CD8-positive, alpha-beta memory T cell (primary cell): ENCODE measurements around the gene MAP1B. TPM values are rescaled to one million over a fixed set of nuclear protein-coding genes. Genes with fewer than 3 reads are reported as not detected.

Source experiments
- CTCF ChIA-PET: fragments of 350-600 bp; sonication (Branson Sonifier 250); formaldehyde crosslinking; loops from one replicate; lab custom pipeline; 2021; ENCODE audit warnings: antibody characterized with exemption; lab: Charles Lee
- POLR2A ChIA-PET: fragments of 350-600 bp; sonication (Branson Sonifier 250); formaldehyde crosslinking; loops from one replicate; lab custom pipeline; 2021; ENCODE audit warnings: antibody characterized with exemption; lab: Charles Lee
- DNase-seq, 5 donors: peaks; one replicate each; pipeline versions ENCODE4 v3.0.0 to v3.0.0-alpha.2; 2020 to 2022; ENCODE audit warnings: mixed read lengths in 1 of 5
- H3K27ac ChIP-seq: one replicate; pipeline ENCODE4 v1.7.0; 2013; ENCODE audit warnings: low read depth, mild to moderate bottlenecking, low read length, moderate library complexity
- H3K27me3 ChIP-seq: 2 replicates; pipeline ENCODE4 v1.7.0; 2013; ENCODE audit warnings: low read length, mild to moderate bottlenecking; ENCODE audit not compliant: insufficient read depth, poor library complexity, severe bottlenecking
- H3K36me3 ChIP-seq: 2 replicates; pipeline ENCODE4 v1.7.0; 2013; ENCODE audit warnings: mild to moderate bottlenecking, low read length, moderate library complexity; ENCODE audit not compliant: insufficient read depth
- H3K4me1 ChIP-seq: 2 replicates; pipeline ENCODE4 v1.7.0; 2013; ENCODE audit warnings: mild to moderate bottlenecking, low read length, moderate library complexity; ENCODE audit not compliant: insufficient read depth
- H3K4me3 ChIP-seq: 2 replicates; pipeline ENCODE4 v1.7.0; 2013; ENCODE audit warnings: mild to moderate bottlenecking, low read length
- H3K9me3 ChIP-seq: 2 replicates; pipeline ENCODE4 v1.7.0; 2013; ENCODE audit warnings: mild to moderate bottlenecking, low read length
- H3K27ac Mint-ChIP-seq, 8 donors: one replicate each; pipeline ENCODE4 v1.8.0; 2020 to 2021; ENCODE audit warnings: mixed read lengths in 8 of 8, mild to moderate bottlenecking in 6 of 8, inconsistent platforms in 3 of 8, moderate library complexity in 3 of 8
- H3K27me3 Mint-ChIP-seq, 2 donors: one replicate each; pipeline ENCODE4 v1.8.0; 2020 to 2021; ENCODE audit warnings: mixed read lengths in 2 of 2, mild to moderate bottlenecking in 1 of 2, moderate library complexity in 1 of 2
- H3K36me3 Mint-ChIP-seq, 3 donors: one replicate each; pipeline ENCODE4 v1.8.0; 2020 to 2021; ENCODE audit warnings: mixed read lengths in 3 of 3, inconsistent platforms in 1 of 3, mild to moderate bottlenecking in 1 of 3
- H3K4me1 Mint-ChIP-seq, 3 donors: one replicate each; pipeline ENCODE4 v1.8.0; 2020 to 2021; ENCODE audit warnings: mixed read lengths in 3 of 3, inconsistent platforms in 1 of 3, mild to moderate bottlenecking in 1 of 3
- H3K4me3 Mint-ChIP-seq, 7 donors: one replicate each; pipeline ENCODE4 v1.8.0; 2020 to 2021; ENCODE audit warnings: mixed read lengths in 7 of 7, mild to moderate bottlenecking in 6 of 7, moderate library complexity in 4 of 7, inconsistent platforms in 2 of 7
- H3K9me3 Mint-ChIP-seq, 5 donors: one replicate each; pipeline ENCODE4 v1.8.0; 2020 to 2022; ENCODE audit warnings: mixed read lengths in 5 of 5, mild to moderate bottlenecking in 3 of 5, moderate library complexity in 2 of 5, inconsistent platforms in 1 of 5
- polyA plus RNA-seq: library from polyadenylated mRNA; unstranded; fragments of 300-500 nt; fragmentation: Illumina TruSeq; gene quantifications from one replicate; pipeline ENCODE4 v1.2.3, GENCODE V29; 2021
- total RNA-seq, 2 experiments: library from RNA; stranded (reverse); gene quantifications; one replicate each; pipeline ENCODE4 v1.2.3, GENCODE V29; 2021

Gene MAP1B
- total and polyA plus RNA-seq, 3 experiments from 2014 or later, result 0.13 to 0.18 (median 0.16) TPM

- CTCF ChIA-PET, result interaction anchor here (1.3 to 1.5 kb wide), 2 partner anchors 8 to 76 kb away, joined by 3 read pairs; no protein-coding TSS in a partner anchor
- Histone ChIP-seq H3K27ac (peak overlapping the region; percentile 39), H3K27me3 (no peaks in the 10 kb centered on the region), H3K36me3 (no peaks in the 10 kb centered on the region), H3K4me3 (peak overlapping the region; percentile 19), H3K4me1 (peaks cover 36% of the 10 kb centered on the region), H3K9me3 (no peaks in the 10 kb centered on the region)
- POLR2A ChIA-PET, result no interaction called here
- Mint-ChIP-seq H3K4me3 (peak overlapping the region; percentile 3 to 85 (median 66)), H3K4me1 (peaks cover 43 to 63% (median 54%) of the 10 kb centered on the region in 3 donors), H3K36me3 (peaks cover 9 to 32% (median 19%) of the 10 kb centered on the region in 3 donors), H3K9me3 (no peaks in the 10 kb centered on the region), H3K27ac (peak overlapping the region in 6 of 8 donors; percentile 12 to 66 (median 27)), H3K27me3 (peaks cover 0 to 2% of the 10 kb centered on the region in 2 donors)
- DNase-seq, result peak in 3 of 5 donors; percentile 36 to 72 (median 50)
Measured at GRCh38 chr5:72231991-72232703, 124.9 kb downstream of the MAP1B start.

GRCh38 chr5:72232838-72233237, 125.6 kb downstream of the MAP1B start:
- ChIA-PET CTCF (interaction anchor here (1.3 to 1.5 kb wide), 2 partner anchors 9 to 76 kb away, joined by 3 read pairs; no protein-coding TSS in a partner anchor), POLR2A (no interaction called here)
- peaks cover 36% of the 10 kb centered on the region for H3K4me1 ChIP-seq
- Mint-ChIP-seq H3K9me3 (no peaks in the 10 kb centered on the region), H3K4me1 (peaks cover 45 to 63% (median 54%) of the 10 kb centered on the region in 3 donors), H3K4me3 (peak overlapping the region; percentile 3 to 85 (median 66)), H3K27ac (peak overlapping the region in 7 of 8 donors; percentile 12 to 66 (median 28)), H3K36me3 (peaks cover 4 to 32% (median 20%) of the 10 kb centered on the region in 3 donors), H3K27me3 (peaks cover 0 to 2% of the 10 kb centered on the region in 2 donors)
- H3K36me3 ChIP-seq, result no peaks in the 10 kb centered on the region
- no peak for DNase-seq
- peak overlapping the region; percentile 39 for H3K27ac ChIP-seq
- H3K27me3 ChIP-seq, result no peaks in the 10 kb centered on the region
- no peaks in the 10 kb centered on the region for H3K9me3 ChIP-seq
- H3K4me3 ChIP-seq, result peak overlapping the region; percentile 19

GRCh38 chr5:72233835-72234234, 126.6 kb downstream of the MAP1B start:
- no peak for DNase-seq
- Mint-ChIP-seq H3K4me1 (peaks cover 45 to 63% (median 54%) of the 10 kb centered on the region in 3 donors), H3K27me3 (peaks cover 0 to 2% of the 10 kb centered on the region in 2 donors), H3K4me3 (peak overlapping the region in 6 of 7 donors; percentile 4 to 65 (median 26)), H3K36me3 (peaks cover 3 to 31% (median 24%) of the 10 kb centered on the region in 3 donors), H3K27ac (peak overlapping the region in 2 of 8 donors; percentile 64 to 84), H3K9me3 (no peaks in the 10 kb centered on the region)
- Histone ChIP-seq H3K36me3 (no peaks in the 10 kb centered on the region), H3K4me3 (no peak overlapping the region), H3K9me3 (no peaks in the 10 kb centered on the region), H3K27me3 (no peaks in the 10 kb centered on the region), H3K27ac (peak overlapping the region; percentile 58), H3K4me1 (peaks cover 36% of the 10 kb centered on the region)
- ChIA-PET POLR2A (interaction anchor here (0.8 kb wide), 1 partner anchor 85 kb away, joined by 6 read pairs; no protein-coding TSS in a partner anchor), CTCF (interaction anchor here (0.7 to 2.2 kb wide), 3 partner anchors 10 to 723 kb away, joined by 3 to 5 read pairs (median 5); partner anchors contain the start of gene FCHO2)

- Histone ChIP-seq H3K9me3 (no peaks in the 10 kb centered on the region), H3K4me1 (peaks cover 36% of the 10 kb centered on the region), H3K27ac (peak overlapping the region; percentile 58), H3K36me3 (no peaks in the 10 kb centered on the region), H3K4me3 (no peak overlapping the region), H3K27me3 (no peaks in the 10 kb centered on the region)
- Mint-ChIP-seq H3K27me3 (peaks cover 0 to 2% of the 10 kb centered on the region in 2 donors), H3K36me3 (peaks cover 3 to 28% (median 24%) of the 10 kb centered on the region in 3 donors), H3K4me1 (peaks cover 45 to 63% (median 54%) of the 10 kb centered on the region in 3 donors), H3K9me3 (no peaks in the 10 kb centered on the region), H3K4me3 (peak overlapping the region; percentile 4 to 65 (median 20)), H3K27ac (peak overlapping the region in 3 of 8 donors; percentile 11 to 84 (median 64))
- peak in 4 of 5 donors; percentile 3 to 82 (median 47) for DNase-seq
- CTCF ChIA-PET, result interaction anchor here (0.7 to 2.2 kb wide), 4 partner anchors 11 to 722 kb away, joined by 3 to 5 read pairs (median 5); partner anchors contain the start of gene FCHO2
- POLR2A ChIA-PET, result interaction anchor here (0.8 kb wide), 1 partner anchor 85 kb away, joined by 6 read pairs; no protein-coding TSS in a partner anchor
Measured at GRCh38 chr5:72234265-72234700, 127.0 kb downstream of the MAP1B start.

- H3K36me3 Mint-ChIP-seq, result peaks cover 3 to 25% (median 24%) of the 10 kb centered on the region in 3 donors
- peaks cover 0 to 2% of the 10 kb centered on the region in 2 donors for H3K27me3 Mint-ChIP-seq
- peak overlapping the region; percentile 58 for H3K27ac ChIP-seq
- peaks cover 45 to 63% (median 54%) of the 10 kb centered on the region in 3 donors for H3K4me1 Mint-ChIP-seq
- CTCF ChIA-PET, result interaction anchor here (1.0 to 2.2 kb wide), 3 partner anchors 11 to 74 kb away, joined by 5 read pairs; no protein-coding TSS in a partner anchor
- H3K36me3 ChIP-seq, result no peaks in the 10 kb centered on the region
- peaks cover 36% of the 10 kb centered on the region for H3K4me1 ChIP-seq
- no peak for DNase-seq
- H3K4me3 ChIP-seq, result no peak overlapping the region
- peak overlapping the region in 2 of 8 donors; percentile 23 to 84 for H3K27ac Mint-ChIP-seq
- no peaks in the 10 kb centered on the region for H3K27me3 ChIP-seq
- no peaks in the 10 kb centered on the region for H3K9me3 Mint-ChIP-seq
- H3K4me3 Mint-ChIP-seq, result peak overlapping the region in 5 of 7 donors; percentile 7 to 65 (median 34)
- H3K9me3 ChIP-seq, result no peaks in the 10 kb centered on the region
- POLR2A ChIA-PET, result no interaction called here
Measured at GRCh38 chr5:72234868-72235267, 127.6 kb downstream of the MAP1B start.

GRCh38 chr5:72235725-72236124, 128.4 kb downstream of the MAP1B start:
- Mint-ChIP-seq H3K27ac (no peak overlapping the region), H3K27me3 (peaks cover 0 to 2% of the 10 kb centered on the region in 2 donors), H3K36me3 (peaks cover 3 to 22% (median 16%) of the 10 kb centered on the region in 3 donors), H3K4me1 (peaks cover 45 to 57% (median 54%) of the 10 kb centered on the region in 3 donors), H3K4me3 (no peak overlapping the region), H3K9me3 (no peaks in the 10 kb centered on the region)
- Histone ChIP-seq H3K4me1 (peaks cover 36% of the 10 kb centered on the region), H3K36me3 (no peaks in the 10 kb centered on the region), H3K27ac (no peak overlapping the region), H3K9me3 (no peaks in the 10 kb centered on the region), H3K27me3 (no peaks in the 10 kb centered on the region), H3K4me3 (no peak overlapping the region)
- no peak for DNase-seq
- POLR2A ChIA-PET, result no interaction called here
- CTCF ChIA-PET, result no interaction called here

GRCh38 chr5:72237415-72237814, 130.1 kb downstream of the MAP1B start:
- Mint-ChIP-seq H3K4me1 (peaks cover 39 to 42% (median 41%) of the 10 kb centered on the region in 3 donors), H3K36me3 (peaks cover 3 to 23% (median 21%) of the 10 kb centered on the region in 3 donors), H3K27ac (no peak overlapping the region), H3K27me3 (no peaks in the 10 kb centered on the region), H3K9me3 (no peaks in the 10 kb centered on the region), H3K4me3 (no peak overlapping the region)
- H3K4me3 ChIP-seq, result no peak overlapping the region
- no peaks in the 10 kb centered on the region for H3K36me3 ChIP-seq
- no peak for DNase-seq
- H3K27me3 ChIP-seq, result no peaks in the 10 kb centered on the region
- peaks cover 27% of the 10 kb centered on the region for H3K4me1 ChIP-seq
- H3K9me3 ChIP-seq, result no peaks in the 10 kb centered on the region
- POLR2A ChIA-PET, result no interaction called here
- H3K27ac ChIP-seq, result no peak overlapping the region
- CTCF ChIA-PET, result no interaction called here
